ENCODE data around the gene GLYATL1B. TPM values are rescaled to one million over a fixed set of nuclear protein-coding genes. Genes with fewer than 3 reads are reported as not detected.
"Not testable (repeated sequence)": the region's sequence is repeated elsewhere in the genome, so short reads cannot be mapped to it uniquely, and the experiment has no call there.

Gene GLYATL1B
- total RNA-seq, 1 experiment from 2014 or later, result not detected

GRCh38 chr11:59106363-59107336 is 20.5 kb downstream of the GLYATL1B start, which contains the start of gene FAM111B:
Gene FAM111B, plus strand, starts transcription at chr11:59107237. Its CDS starts 2,389 bp downstream, at chr11:59109626.
- Histone ChIP-seq H3K27ac (ENCODE audit: low read length) (peak within 1 kb of the TSS; percentile 64), H3K4me2 (ENCODE audit: low read depth, low read length, poor library complexity, severe bottlenecking) (peak within 1 kb of the TSS; percentile 94), H4K20me1 (ENCODE audit: insufficient read depth, low read depth, low read length) (no peaks in the 10 kb centered on the region), H3K9me3 (ENCODE audit: low read length) (no peaks in the 10 kb centered on the region), H3K4me3 (ENCODE audit: low read length) (peak within 1 kb of the TSS; percentile 80), H2AFZ (ENCODE audit: low read length) (peak within 1 kb of the TSS; percentile 87; the same call in 1 of the 2 replicates), H3K27me3 (ENCODE audit: low read length) (no peaks in the 10 kb centered on the region), H3K79me2 (ENCODE audit: low read length) (peaks cover 37% of the 10 kb centered on the region), H3K4me1 (ENCODE audit: low read length) (peaks cover 55% of the 10 kb centered on the region), H3K9me2 (replicated peaks; ENCODE audit: insufficient read depth, low read length) (no peaks in the 10 kb centered on the region), H3K36me3 (ENCODE audit: insufficient read depth, low read length) (peaks cover 25% of the 10 kb centered on the region), H3K9ac (ENCODE audit: low read length) (peak within 1 kb of the TSS; percentile 82)
- DNase-seq, result peak; percentile 96

- Histone ChIP-seq H3K27ac (ENCODE audit: low read length) (peak overlapping the region; percentile 64; the same call in 1 of the 2 replicates), H3K4me1 (ENCODE audit: low read length) (peaks cover 44% of the 10 kb centered on the region), H3K4me3 (ENCODE audit: low read length) (peak overlapping the region; percentile 80), H3K36me3 (ENCODE audit: insufficient read depth, low read length) (peaks cover 36% of the 10 kb centered on the region), H3K4me2 (ENCODE audit: low read depth, low read length, poor library complexity, severe bottlenecking) (peak overlapping the region; percentile 94), H3K79me2 (ENCODE audit: low read length) (peaks cover 45% of the 10 kb centered on the region), H3K9ac (ENCODE audit: low read length) (peak overlapping the region; percentile 74)
- DNase-seq; H4K20me1 ChIP-seq (ENCODE audit: insufficient read depth, low read depth, low read length); H3K9me2 ChIP-seq (replicated peaks; ENCODE audit: insufficient read depth, low read length); H2AFZ ChIP-seq (ENCODE audit: low read length); H3K9me3 ChIP-seq (ENCODE audit: low read length); H3K27me3 ChIP-seq (ENCODE audit: low read length): not testable (repeated sequence)
Observed at GRCh38 chr11:59107721-59108120, 21.6 kb downstream of the GLYATL1B start.

- peaks cover 42% of the 10 kb centered on the region for H3K79me2 ChIP-seq (ENCODE audit: low read length)
- DNase-seq, result no peak
- peaks cover 82% of the 10 kb centered on the region for H3K36me3 ChIP-seq (ENCODE audit: insufficient read depth, low read length)
Observed at GRCh38 chr11:59112494-59112893, 26.4 kb downstream of the GLYATL1B start.

GRCh38 chr11:59114344-59114743 is 28.2 kb downstream of the GLYATL1B start:
- H3K27me3 ChIP-seq (ENCODE audit: low read length), result no peaks in the 10 kb centered on the region
- no peaks in the 10 kb centered on the region for H4K20me1 ChIP-seq (ENCODE audit: insufficient read depth, low read depth, low read length)
- no peak for DNase-seq
- peaks cover 97% of the 10 kb centered on the region for H3K36me3 ChIP-seq (ENCODE audit: insufficient read depth, low read length)
- no peak overlapping the region for H3K4me3 ChIP-seq (ENCODE audit: low read length)
- H3K27ac ChIP-seq (ENCODE audit: low read length), result no peak overlapping the region
- H2AFZ ChIP-seq (ENCODE audit: low read length), result no peak overlapping the region
- H3K79me2 ChIP-seq (ENCODE audit: low read length), result peaks cover 29% of the 10 kb centered on the region
- H3K4me1 ChIP-seq (ENCODE audit: low read length), result peaks cover 13% of the 10 kb centered on the region
- H3K9me2 ChIP-seq (replicated peaks; ENCODE audit: insufficient read depth, low read length), result no peaks in the 10 kb centered on the region
- no peak overlapping the region for H3K9ac ChIP-seq (ENCODE audit: low read length)
- H3K9me3 ChIP-seq (ENCODE audit: low read length), result peaks cover 10% of the 10 kb centered on the region
- no peak overlapping the region for H3K4me2 ChIP-seq (ENCODE audit: low read depth, low read length, poor library complexity, severe bottlenecking)

More at GRCh38 chr11:59112494-59112893, 26.4 kb downstream of the GLYATL1B start:
- peaks cover 28% of the 10 kb centered on the region for H3K4me1 ChIP-seq (ENCODE audit: low read length)
- no peak overlapping the region for H3K9ac ChIP-seq (ENCODE audit: low read length)
- H3K4me3 ChIP-seq (ENCODE audit: low read length), result no peak overlapping the region
- no peak overlapping the region for H3K4me2 ChIP-seq (ENCODE audit: low read depth, low read length, poor library complexity, severe bottlenecking)
- no peaks in the 10 kb centered on the region for H4K20me1 ChIP-seq (ENCODE audit: insufficient read depth, low read depth, low read length)
- no peak overlapping the region for H3K27ac ChIP-seq (ENCODE audit: low read length)
- no peak overlapping the region for H2AFZ ChIP-seq (ENCODE audit: low read length)
- H3K27me3 ChIP-seq (ENCODE audit: low read length), result no peaks in the 10 kb centered on the region
- no peaks in the 10 kb centered on the region; the same call in 1 of the 2 replicates for H3K9me3 ChIP-seq (ENCODE audit: low read length)
- H3K9me2 ChIP-seq (replicated peaks; ENCODE audit: insufficient read depth, low read length), result no peaks in the 10 kb centered on the region

- Histone ChIP-seq H4K20me1 (ENCODE audit: insufficient read depth, low read depth, low read length) (no peaks in the 10 kb centered on the region), H3K36me3 (ENCODE audit: insufficient read depth, low read length) (peaks cover 97% of the 10 kb centered on the region), H3K4me2 (ENCODE audit: low read depth, low read length, poor library complexity, severe bottlenecking) (no peak overlapping the region), H3K9me3 (ENCODE audit: low read length) (peaks cover 15% of the 10 kb centered on the region), H3K4me3 (ENCODE audit: low read length) (no peak overlapping the region), H3K79me2 (ENCODE audit: low read length) (peaks cover 22% of the 10 kb centered on the region), H3K9ac (ENCODE audit: low read length) (no peak overlapping the region), H2AFZ (ENCODE audit: low read length) (no peak overlapping the region), H3K27me3 (ENCODE audit: low read length) (no peaks in the 10 kb centered on the region), H3K27ac (ENCODE audit: low read length) (no peak overlapping the region), H3K9me2 (replicated peaks; ENCODE audit: insufficient read depth, low read length) (no peaks in the 10 kb centered on the region), H3K4me1 (ENCODE audit: low read length) (peaks cover 6% of the 10 kb centered on the region; the same call in 1 of the 2 replicates)
- no peak for DNase-seq
Observed at GRCh38 chr11:59115553-59115952, 29.4 kb downstream of the GLYATL1B start.

GRCh38 chr11:59117774-59118173 is 31.7 kb downstream of the GLYATL1B start:
- Histone ChIP-seq H3K9me2 (replicated peaks; ENCODE audit: insufficient read depth, low read length) (no peaks in the 10 kb centered on the region), H3K4me2 (ENCODE audit: low read depth, low read length, poor library complexity, severe bottlenecking) (no peak overlapping the region), H3K9ac (ENCODE audit: low read length) (no peak overlapping the region), H3K27me3 (ENCODE audit: low read length) (no peaks in the 10 kb centered on the region), H2AFZ (ENCODE audit: low read length) (no peak overlapping the region), H3K4me3 (ENCODE audit: low read length) (no peak overlapping the region), H3K4me1 (ENCODE audit: low read length) (no peaks in the 10 kb centered on the region), H3K79me2 (ENCODE audit: low read length) (peaks cover 11% of the 10 kb centered on the region), H4K20me1 (ENCODE audit: insufficient read depth, low read depth, low read length) (no peaks in the 10 kb centered on the region), H3K9me3 (ENCODE audit: low read length) (peaks cover 17% of the 10 kb centered on the region), H3K36me3 (ENCODE audit: insufficient read depth, low read length) (peaks cover 93% of the 10 kb centered on the region), H3K27ac (ENCODE audit: low read length) (no peak overlapping the region)
- no peak for DNase-seq

- Histone ChIP-seq H3K4me2 (ENCODE audit: low read depth, low read length, poor library complexity, severe bottlenecking) (no peak overlapping the region), H3K27ac (ENCODE audit: low read length) (no peak overlapping the region), H3K9me2 (replicated peaks; ENCODE audit: insufficient read depth, low read length) (no peaks in the 10 kb centered on the region), H4K20me1 (ENCODE audit: insufficient read depth, low read depth, low read length) (no peaks in the 10 kb centered on the region), H3K9ac (ENCODE audit: low read length) (no peak overlapping the region), H3K4me1 (ENCODE audit: low read length) (no peaks in the 10 kb centered on the region), H3K4me3 (ENCODE audit: low read length) (no peak overlapping the region), H3K36me3 (ENCODE audit: insufficient read depth, low read length) (peaks cover 93% of the 10 kb centered on the region), H3K79me2 (ENCODE audit: low read length) (0 out of 2 replicates have a peak, but pooled peaks cover 8% of the 10 kb centered on the region), H3K9me3 (ENCODE audit: low read length) (peaks cover 21% of the 10 kb centered on the region), H3K27me3 (ENCODE audit: low read length) (no peaks in the 10 kb centered on the region), H2AFZ (ENCODE audit: low read length) (no peak overlapping the region)
- no peak for DNase-seq
Observed at GRCh38 chr11:59119826-59120225, 33.7 kb downstream of the GLYATL1B start.
